Lung (tissue), 12 donors: Measurements from ENCODE around the gene WDR1. TPM values are rescaled to one million over a fixed set of nuclear protein-coding genes. Genes with fewer than 3 reads are reported as not detected.

Experiments used
- ATAC-seq: fragments of 200-7000 bp; cut with Tn5 transposase; one replicate; pipeline ENCODE4 v1.9.1; 2020; ENCODE audit warnings: moderate number of reproducible peaks; ENCODE audit not compliant: insufficient read depth, low FRiP score
- DNase-seq, 3 donors: peaks; one replicate each; pipeline ENCODE4 v3.0.0-alpha.2; 2013 to 2017
- H3K27ac ChIP-seq, 2 donors: one replicate each; pipeline ENCODE4 v1.5.1; 2013; ENCODE audit warnings: mild to moderate bottlenecking in 2 of 2, moderate library complexity in 2 of 2, control low read depth in 1 of 2, inconsistent platforms in 1 of 2, low read depth in 1 of 2, low read length in 1 of 2
- H3K27me3 ChIP-seq, 3 donors: one replicate each; pipeline ENCODE4 v1.5.1; 2013; ENCODE audit warnings: low read length in 2 of 3; ENCODE audit not compliant: control insufficient read depth in 3 of 3, insufficient read depth in 3 of 3
- H3K36me3 ChIP-seq, 4 donors: one replicate each; pipeline ENCODE4 v1.5.1; 2013; ENCODE audit warnings: low read length in 4 of 4, mild to moderate bottlenecking in 1 of 4, moderate library complexity in 1 of 4; ENCODE audit not compliant: control insufficient read depth in 4 of 4, insufficient read depth in 4 of 4
- H3K4me1 ChIP-seq, 5 donors: one replicate each; pipeline ENCODE4 v1.5.1; 2013; ENCODE audit warnings: low read length in 5 of 5, mild to moderate bottlenecking in 2 of 5, moderate library complexity in 1 of 5; ENCODE audit not compliant: control insufficient read depth in 5 of 5, insufficient read depth in 5 of 5
- H3K4me3 ChIP-seq: one replicate; pipeline ENCODE4 v1.5.1; 2013; ENCODE audit warnings: mild to moderate bottlenecking, control low read depth, moderate library complexity
- H3K9ac ChIP-seq, 2 donors: one replicate each; pipeline ENCODE4 v1.5.1; 2013; ENCODE audit warnings: low read length in 2 of 2, control low read depth in 1 of 2; ENCODE audit not compliant: insufficient read depth in 1 of 2
- H3K9me3 ChIP-seq, 4 donors: one replicate each; pipeline ENCODE4 v1.5.1; 2013; ENCODE audit warnings: low read length in 3 of 4, mild to moderate bottlenecking in 1 of 4, moderate library complexity in 1 of 4; ENCODE audit not compliant: control insufficient read depth in 4 of 4, insufficient read depth in 3 of 4
- CTCF ChIP-seq: IDR thresholded peaks from 2 replicates; pipeline ENCODE4 v1.5.1; 2012; ENCODE audit warnings: mild to moderate bottlenecking; ENCODE audit errors: control extremely low read depth, extremely low read depth
- WGBS, 2 donors: extraction: QIAGEN DNeasy Blood & Tissue Kit; methylation state at CpG; one replicate each; pipeline ENCODE4 v1.1.7; 2013; 5-methylcytosine and 5-hydroxymethylcytosine counted together
- polyA plus RNA-seq, 2 donors: library from polyadenylated mRNA; stranded (reverse); fragments of 200-250 nt; gene quantifications; one replicate each; pipeline ENCODE4 v1.2.1, GENCODE V29; 2013
- total RNA-seq, 2 donors: library from RNA; depleted of rRNA in 1 of 2; stranded (reverse); fragments of >200 nt in 1 of 2; gene quantifications; one replicate each; pipeline ENCODE4 v1.2.1, GENCODE V29; 2014 to 2021
- donor health status: control.
- donor health status: control.
- donor health status: Bipolar disorder and iron deficiency.
- donor health status: healthy.
- donor health status: DM: yes; HTN: yes; CAD: no.

WDR1 gene
- total and polyA plus RNA-seq, 4 donors, result 72.0 to 325 (median 205) TPM

- peaks cover 14 to 59% (median 20%) of the 10 kb centered on the region in 4 donors for H3K36me3 ChIP-seq
- peaks cover 0 to 57% (median 12%) of the 10 kb centered on the region in 5 donors for H3K4me1 ChIP-seq
- DNase-seq (no peak), ATAC-seq (no peak)
- H3K27me3 ChIP-seq, result no peaks in the 10 kb centered on the region
- no peak for TF ChIP-seq CTCF
- peak overlapping the region; percentile 58 to 69 for H3K27ac ChIP-seq
- no peak overlapping the region for H3K4me3 ChIP-seq
- H3K9me3 ChIP-seq, result no peaks in the 10 kb centered on the region
- no peak overlapping the region for H3K9ac ChIP-seq
- 78 to 86% methylated on average over 19 of the region's 19 CpGs for WGBS, 2 donors
Observed at GRCh38 chr4:10107111-10108091, 9.2 kb downstream of the WDR1 start.

DNA sequence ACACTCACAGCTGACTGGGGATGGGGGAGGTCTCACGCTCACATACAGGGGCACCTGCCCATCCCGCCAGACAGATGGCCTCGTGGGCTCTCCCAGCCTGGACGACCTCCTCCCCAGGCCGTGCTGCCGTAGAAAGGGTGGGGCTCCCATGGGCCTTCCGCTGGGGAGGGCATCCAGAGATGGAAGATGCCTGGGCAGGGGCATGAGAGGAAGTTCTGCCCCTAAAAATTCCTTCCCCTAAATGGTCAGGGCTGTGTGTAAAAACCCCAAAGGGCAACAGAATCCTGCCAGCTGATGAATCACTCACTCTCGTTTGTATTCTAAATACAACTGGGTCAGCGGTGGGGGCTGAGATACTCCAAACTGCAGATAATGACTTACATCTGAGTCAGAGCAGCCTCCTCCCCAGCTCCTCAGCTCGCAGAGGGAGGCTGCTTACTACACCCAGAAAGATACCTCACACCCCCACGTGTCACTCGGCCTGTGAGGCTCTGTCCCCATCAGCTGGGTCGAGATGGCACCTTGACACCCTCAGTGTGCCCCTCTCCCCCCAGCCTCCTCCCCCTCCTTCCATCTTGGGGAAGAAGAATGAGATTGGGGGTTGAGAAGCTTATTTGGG, 10.1 kb downstream of the WDR1 start:
- peak in 1 of 3 donors; percentile 35 for DNase-seq
- Histone ChIP-seq H3K27ac (peak overlapping the region; percentile 76 to 83), H3K4me3 (no peak overlapping the region), H3K4me1 (peaks cover 0 to 62% (median 12%) of the 10 kb centered on the region in 5 donors), H3K9ac (no peak overlapping the region), H3K27me3 (no peaks in the 10 kb centered on the region), H3K9me3 (no peaks in the 10 kb centered on the region), H3K36me3 (peaks cover 7 to 56% (median 16%) of the 10 kb centered on the region in 4 donors)
- WGBS, 2 donors, result 44 to 67% methylated on average over 13 of the region's 13 CpGs
- TF ChIP-seq CTCF, result no peak
- peak; percentile 86 for ATAC-seq

GRCh38 chr4:10105920-10106319, 10.7 kb downstream of the WDR1 start:
- no peaks in the 10 kb centered on the region for H3K27me3 ChIP-seq
- H3K27ac ChIP-seq, result peak overlapping the region; percentile 76 to 83
- 93 to 94% methylated on average over 4 of the region's 4 CpGs for WGBS, 2 donors
- ATAC-seq (no peak), DNase-seq (no peak)
- TF ChIP-seq CTCF, result no peak
- no peak overlapping the region for H3K4me3 ChIP-seq
- no peaks in the 10 kb centered on the region for H3K9me3 ChIP-seq
- H3K36me3 ChIP-seq, result peaks cover 7 to 57% (median 15%) of the 10 kb centered on the region in 4 donors
- H3K9ac ChIP-seq, result no peak overlapping the region
- peaks cover 0 to 61% (median 13%) of the 10 kb centered on the region in 5 donors for H3K4me1 ChIP-seq
